GM12891 (cell line): ENCODE measurements around the gene DHCR24.

Experiments
- POLR2A ChIP-seq: IDR thresholded peaks from 2 replicates; pipeline ENCODE4 v1.6.1; 2011; ENCODE audit warnings: low read depth, low read length, control low read depth
- POLR2AphosphoS5 ChIP-seq: IDR thresholded peaks from 2 replicates; pipeline ENCODE4 v1.6.1; 2011; ENCODE audit warnings: low read depth, low read length, control low read depth
- SPI1 ChIP-seq: IDR thresholded peaks from 2 replicates; pipeline ENCODE4 v1.6.1; 2011; ENCODE audit warnings: low read depth, low read length, control low read depth
- TAF1 ChIP-seq: IDR thresholded peaks from 2 replicates; pipeline ENCODE4 v1.6.1; 2011; ENCODE audit warnings: low read depth, low read length, control low read depth

- TF ChIP-seq POLR2A (no peak), POLR2AphosphoS5 (no peak), TAF1 (no peak), SPI1 (no peak)
Measured at GRCh38 chr1:54838565-54839180, 48.3 kb downstream of the DHCR24 start.
